ENCODE data around the gene MARVELD1.

The MARVELD1 gene

DNA sequence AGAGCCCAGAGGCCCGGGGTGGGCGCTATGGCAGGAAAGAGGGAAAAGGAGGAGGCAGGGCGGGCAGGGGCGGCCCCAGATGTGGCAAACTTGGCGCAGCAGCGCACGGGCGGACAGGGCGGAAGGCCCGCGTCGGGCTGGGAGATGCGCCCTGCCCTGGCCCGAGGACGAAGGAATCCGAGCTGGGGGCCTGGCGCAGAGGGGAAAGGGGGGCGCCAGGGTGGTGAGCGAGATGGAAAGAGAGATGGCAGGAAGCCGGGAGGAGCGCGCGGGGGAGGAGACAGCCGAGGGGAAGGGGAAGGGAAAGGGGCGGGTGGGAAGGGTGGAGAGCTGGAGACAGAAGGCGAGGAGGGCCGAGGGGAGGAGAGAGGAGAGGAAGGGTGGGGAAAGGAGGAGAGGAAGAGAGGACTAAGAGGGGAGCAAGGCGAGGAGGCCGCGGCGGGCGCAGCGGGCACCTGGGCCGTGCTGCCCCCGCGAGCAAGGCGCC is at the start of gene MARVELD1:
Gene MARVELD1, plus strand, starts transcription at position 392 of the 487 bp plus-strand sequence. CDS start 147 bp downstream, outside the sequence.
- peak within 1 kb of the TSS; percentile 86 for H3K4me3 ChIP-seq (ENCODE audit: low read depth, low read length)
- TF ChIP-seq, protein P1, sequence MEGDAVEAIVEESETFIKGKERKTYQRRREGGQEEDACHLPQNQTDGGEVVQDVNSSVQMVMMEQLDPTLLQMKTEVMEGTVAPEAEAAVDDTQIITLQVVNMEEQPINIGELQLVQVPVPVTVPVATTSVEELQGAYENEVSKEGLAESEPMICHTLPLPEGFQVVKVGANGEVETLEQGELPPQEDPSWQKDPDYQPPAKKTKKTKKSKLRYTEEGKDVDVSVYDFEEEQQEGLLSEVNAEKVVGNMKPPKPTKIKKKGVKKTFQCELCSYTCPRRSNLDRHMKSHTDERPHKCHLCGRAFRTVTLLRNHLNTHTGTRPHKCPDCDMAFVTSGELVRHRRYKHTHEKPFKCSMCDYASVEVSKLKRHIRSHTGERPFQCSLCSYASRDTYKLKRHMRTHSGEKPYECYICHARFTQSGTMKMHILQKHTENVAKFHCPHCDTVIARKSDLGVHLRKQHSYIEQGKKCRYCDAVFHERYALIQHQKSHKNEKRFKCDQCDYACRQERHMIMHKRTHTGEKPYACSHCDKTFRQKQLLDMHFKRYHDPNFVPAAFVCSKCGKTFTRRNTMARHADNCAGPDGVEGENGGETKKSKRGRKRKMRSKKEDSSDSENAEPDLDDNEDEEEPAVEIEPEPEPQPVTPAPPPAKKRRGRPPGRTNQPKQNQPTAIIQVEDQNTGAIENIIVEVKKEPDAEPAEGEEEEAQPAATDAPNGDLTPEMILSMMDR (conservative IDR thresholded peaks at IDR 0.05; ENCODE audit: low read depth, low read length), result no peak
- DNase-seq (ENCODE audit: low read depth), result peak; percentile 80

DNA sequence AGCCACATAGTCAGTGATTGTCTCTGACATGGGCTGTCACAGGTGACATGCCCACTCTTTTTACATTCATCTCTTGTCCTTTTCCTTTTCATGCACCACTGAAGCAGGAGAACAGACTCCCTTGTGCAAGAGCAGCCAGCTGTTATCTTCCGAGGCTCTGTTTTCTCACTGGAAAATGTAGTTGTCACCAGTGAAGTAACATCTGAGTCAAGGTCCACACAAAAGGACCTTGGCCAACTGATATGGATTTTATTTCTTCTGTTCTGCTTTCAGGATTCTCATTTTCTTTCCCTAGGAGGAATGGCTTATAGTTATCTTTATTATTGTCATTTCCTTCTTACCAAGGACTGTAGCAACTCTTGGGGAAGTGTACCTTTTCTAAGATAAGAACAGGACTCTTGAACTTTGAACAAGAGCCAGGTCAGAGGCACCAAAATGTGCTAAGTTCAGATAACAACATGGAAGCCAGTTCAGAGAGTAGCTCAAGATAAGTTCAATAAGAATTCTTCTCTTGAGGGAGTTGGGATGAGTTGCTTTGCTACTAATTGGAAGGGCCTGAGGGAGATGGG is 49.2 kb upstream of the MARVELD1 start:
- TF ChIP-seq, protein P1 (conservative IDR thresholded peaks at IDR 0.05; ENCODE audit: low read depth, low read length), result no peak
- no peak overlapping the region for H3K4me3 ChIP-seq (ENCODE audit: low read depth, low read length)
- no peak for DNase-seq (ENCODE audit: low read depth)

DNA sequence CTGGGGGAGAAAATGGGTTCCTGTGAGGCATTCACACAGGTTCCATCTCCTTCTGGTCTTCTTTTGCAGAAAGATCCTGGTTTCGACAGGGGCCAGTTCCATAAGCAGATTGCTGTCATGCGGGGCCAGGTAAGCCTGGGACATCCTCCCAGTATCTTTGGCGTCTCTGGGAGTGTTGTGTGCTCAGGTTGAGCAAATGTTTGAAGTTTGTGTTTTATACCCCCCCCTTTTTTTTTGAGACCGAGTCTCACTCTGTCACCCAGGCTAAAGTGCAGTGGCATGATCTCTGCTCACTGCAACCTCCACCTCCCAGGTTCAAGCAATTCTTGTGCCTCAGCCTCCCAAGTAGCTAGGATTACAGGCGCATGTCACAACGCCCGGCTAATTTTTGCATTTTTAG is 46.5 kb upstream of the MARVELD1 start:
- no peak overlapping the region for H3K4me3 ChIP-seq (ENCODE audit: low read depth, low read length)
- TF ChIP-seq, protein P1 (conservative IDR thresholded peaks at IDR 0.05; ENCODE audit: low read depth, low read length), result no peak
- no peak for DNase-seq (ENCODE audit: low read depth)

DNA sequence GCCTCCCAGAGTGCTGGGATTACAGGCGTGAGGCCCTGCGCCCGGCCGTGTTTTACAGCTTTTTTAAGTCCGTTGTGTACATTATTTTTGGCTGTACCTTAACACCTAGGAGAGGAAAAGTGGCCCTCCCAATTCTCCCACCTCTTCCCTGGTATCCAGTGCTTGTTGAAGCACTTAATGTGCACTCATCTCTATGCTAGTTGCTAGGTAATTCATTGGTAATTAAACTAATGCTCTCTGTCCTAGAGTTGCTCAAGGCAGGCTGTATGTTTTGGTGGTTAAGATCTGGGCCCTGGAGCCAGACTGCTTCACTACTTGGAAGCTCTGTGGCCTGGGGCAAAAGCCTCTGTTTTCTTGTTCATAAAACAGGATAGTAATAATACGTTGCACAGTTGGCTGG is 46.1 kb upstream of the MARVELD1 start:
- DNase-seq (ENCODE audit: low read depth), result no peak
- no peak overlapping the region for H3K4me3 ChIP-seq (ENCODE audit: low read depth, low read length)

DNA sequence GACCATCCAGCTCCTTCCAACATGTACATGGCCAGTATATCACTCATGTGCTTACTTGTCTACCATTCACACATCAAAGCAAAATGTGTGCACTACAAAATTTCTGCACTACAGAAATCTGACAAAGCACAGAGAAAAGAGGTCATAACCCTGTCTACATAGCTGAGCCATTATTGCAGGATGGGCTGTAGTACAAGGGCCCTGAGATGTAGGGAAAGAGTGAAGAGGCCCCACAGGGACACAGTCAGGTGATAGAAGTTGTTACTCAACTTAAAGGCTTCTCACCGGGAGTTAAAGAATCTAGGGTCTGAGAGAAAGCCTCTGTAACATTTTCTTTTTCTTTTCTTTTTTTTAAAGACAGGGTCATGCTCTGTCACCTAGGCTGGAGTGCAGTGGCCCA is 44.0 kb upstream of the MARVELD1 start:
- H3K4me3 ChIP-seq (ENCODE audit: low read depth, low read length), result no peak overlapping the region
- TF ChIP-seq, protein P1 (conservative IDR thresholded peaks at IDR 0.05; ENCODE audit: low read depth, low read length), result no peak

More for the DNA sequence above, 46.1 kb upstream of the MARVELD1 start:
- TF ChIP-seq, protein P1 (conservative IDR thresholded peaks at IDR 0.05; ENCODE audit: low read depth, low read length), result no peak

DNA sequence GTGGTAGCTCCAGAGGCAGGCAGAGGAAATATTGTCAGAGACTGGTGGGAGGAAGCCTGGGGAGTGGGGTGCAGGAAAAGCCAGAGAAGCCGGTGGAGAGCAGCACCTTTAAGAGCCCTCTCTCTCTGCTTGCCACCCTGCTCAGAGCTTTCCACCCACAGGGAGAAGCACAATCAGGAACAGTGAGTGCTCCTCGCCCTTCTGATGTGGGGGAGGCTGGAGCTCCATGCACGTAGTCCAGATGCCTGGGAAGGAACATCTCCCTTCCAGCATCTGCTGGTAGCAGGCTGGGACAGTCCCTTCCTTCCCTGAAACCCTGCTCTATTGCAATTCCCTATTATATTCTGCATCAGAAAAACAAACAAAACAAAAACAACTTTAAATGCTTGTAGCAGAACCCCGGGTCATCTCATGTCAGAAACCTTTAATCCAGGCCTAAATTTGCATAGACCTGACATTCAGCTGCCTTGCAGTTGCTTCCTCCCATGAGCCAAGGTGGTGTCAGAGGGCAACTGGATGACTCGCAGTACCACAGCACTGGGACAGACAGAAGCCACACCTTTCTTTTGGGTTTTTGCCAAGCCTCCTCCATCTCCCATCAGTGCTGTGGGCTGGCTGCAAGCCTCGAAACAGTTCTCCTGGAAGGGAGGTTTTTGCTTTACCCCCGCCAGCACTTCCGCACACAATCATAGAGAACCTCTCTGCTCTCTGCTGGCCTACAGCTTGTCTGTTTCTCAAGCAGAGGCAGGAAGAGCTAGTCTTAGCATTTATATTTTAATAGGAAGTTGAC is 39.6 kb upstream of the MARVELD1 start:
- no peak overlapping the region for H3K4me3 ChIP-seq (ENCODE audit: low read depth, low read length)
- peak; percentile 76 for DNase-seq (ENCODE audit: low read depth)
- TF ChIP-seq, protein P1 (conservative IDR thresholded peaks at IDR 0.05; ENCODE audit: low read depth, low read length), result no peak

More for the DNA sequence above, 44.0 kb upstream of the MARVELD1 start:
- DNase-seq (ENCODE audit: low read depth), result peak; percentile 81

All from choroid plexus epithelial cell (primary cell).